ENCODE data around the gene NCBP2L. TPM values are rescaled to one million over a fixed set of nuclear protein-coding genes. Genes with fewer than 3 reads are reported as not detected.

Gene NCBP2L
- total and polyA plus RNA-seq, 9 of the 15 experiments (the other 6 are each of a cell fraction or from before 2014, with no cell fraction given): not detected

DNA sequence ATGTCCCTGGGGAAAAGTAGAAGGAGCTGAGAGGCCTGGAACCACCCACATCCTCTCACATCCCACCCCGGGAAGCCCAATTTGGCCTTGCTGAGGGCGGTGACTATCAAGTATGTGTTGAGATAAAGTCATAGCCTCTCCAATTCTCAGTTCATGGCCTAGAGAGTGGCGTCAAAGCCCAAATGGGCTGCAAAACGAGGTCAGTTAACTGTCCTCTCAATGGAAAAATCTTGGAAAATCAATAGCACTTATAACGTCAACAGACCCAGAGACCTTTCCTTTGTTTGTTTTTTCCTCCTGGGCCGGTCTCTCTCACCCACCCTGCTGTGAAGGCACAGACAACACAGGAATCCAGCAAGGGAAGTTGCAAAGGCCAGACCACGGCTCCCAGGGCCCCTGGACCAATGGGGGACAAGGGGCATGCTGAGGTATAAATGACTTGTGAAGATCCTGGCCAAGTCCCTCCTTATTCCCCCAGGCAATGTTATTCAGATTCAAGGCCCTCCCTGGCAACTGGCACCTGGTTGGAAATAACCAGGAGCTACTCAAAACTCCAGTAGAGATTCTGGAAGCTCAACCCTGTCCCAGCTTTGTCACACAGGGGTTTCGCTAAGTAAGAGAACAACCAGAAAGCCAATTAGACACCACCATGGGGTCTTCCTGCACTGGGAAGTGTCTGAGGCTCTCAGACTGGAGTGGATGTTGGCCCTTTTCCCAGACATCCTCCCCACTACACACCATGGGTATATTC, 40.6 kb upstream of the NCBP2L start:
- ChIA-PET CTCF (ENCODE audit: low intra/inter-chr PET ratio) (no interaction called here), POLR2A (interaction anchor here (0.8 kb wide), 1 partner anchor 196 kb away, joined by 3 read pairs; no protein-coding TSS in a partner anchor)
- intact Hi-C loops (cut with micrococcal nuclease): no loop called here
- no peak overlapping the region for H3K4me3 ChIP-seq
- H3K36me3 ChIP-seq (ENCODE audit: control insufficient read depth, insufficient read depth, low read length): no peaks in the 10 kb centered on the region
- BruUV-seq (replicated peaks): no TSS peak
- no peaks in the 10 kb centered on the region for H4K20me1 ChIP-seq (replicated peaks; ENCODE audit: control insufficient read depth, insufficient read depth, low read length)
- no peaks in the 10 kb centered on the region for H3K9me1 ChIP-seq (ENCODE audit: control insufficient read depth, insufficient read depth, low read length)
- no peak for DNase-seq (ENCODE audit: extremely low read depth in 1 of 4, low spot score in 3 of 4)
- FAIRE-seq: no peak
- ATAC-seq: no peak
- in situ Hi-C loops (cut with MboI): no loop called here
- H3K79me2 ChIP-seq (ENCODE audit: control insufficient read depth, insufficient read depth, low read length): no peaks in the 10 kb centered on the region
- no peaks in the 10 kb centered on the region for H3K9me3 ChIP-seq (replicated peaks; ENCODE audit: control insufficient read depth, insufficient read depth, low read depth, low read length)
- H3K9ac ChIP-seq (ENCODE audit: insufficient read depth in 1 of 2, low read depth in 2 of 2, low read length in 2 of 2): no peak overlapping the region
- 31% methylated on average over 6 of the region's 8 CpGs for WGBS (ENCODE audit: insufficient coverage, low coverage, missing lambda C conversion rate)
- no peak overlapping the region for H3K4me2 ChIP-seq (ENCODE audit: insufficient read depth, low read length)
- no peak for TF ChIP-seq RNF2 (IDR thresholded peaks at IDR 0.05)
- TF ChIP-seq ZNF23 (CRISPR knock-in tag; IDR thresholded peaks at IDR 0.05): no peak
- TF ChIP-seq IFI16 (CRISPR knock-in tag; IDR thresholded peaks at IDR 0.05): no peak
- no peak for TF ChIP-seq SMARCB1 (IDR thresholded peaks at IDR 0.05; ENCODE audit: insufficient read length, low read depth)
- TF ChIP-seq, protein P1, sequence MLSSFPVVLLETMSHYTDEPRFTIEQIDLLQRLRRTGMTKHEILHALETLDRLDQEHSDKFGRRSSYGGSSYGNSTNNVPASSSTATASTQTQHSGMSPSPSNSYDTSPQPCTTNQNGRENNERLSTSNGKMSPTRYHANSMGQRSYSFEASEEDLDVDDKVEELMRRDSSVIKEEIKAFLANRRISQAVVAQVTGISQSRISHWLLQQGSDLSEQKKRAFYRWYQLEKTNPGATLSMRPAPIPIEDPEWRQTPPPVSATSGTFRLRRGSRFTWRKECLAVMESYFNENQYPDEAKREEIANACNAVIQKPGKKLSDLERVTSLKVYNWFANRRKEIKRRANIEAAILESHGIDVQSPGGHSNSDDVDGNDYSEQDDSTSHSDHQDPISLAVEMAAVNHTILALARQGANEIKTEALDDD (IDR thresholded peaks at IDR 0.05): no peak
- no peak for TF ChIP-seq AFF4 (CRISPR knock-in tag; IDR thresholded peaks at IDR 0.05)
- no peak for TF ChIP-seq ZNF589 (CRISPR knock-in tag; IDR thresholded peaks at IDR 0.05; ENCODE audit: low read depth)
- TF ChIP-seq ZNF785 (CRISPR knock-in tag; IDR thresholded peaks at IDR 0.05): no peak
- peaks cover 12 to 14% of the 10 kb centered on the region in 2 experiments; a peak in 3 of 5 replicates for H3K4me1 ChIP-seq (replicated peaks in 1 of 2; ENCODE audit: control insufficient read depth in 2 of 2, insufficient read depth in 2 of 2, low read length in 2 of 2)
- no peak overlapping the region for H2AFZ ChIP-seq (ENCODE audit: low read depth, low read length)
- 0 out of 5 replicates have a peak, but pooled peaks cover 0 to 11% of the 10 kb centered on the region in 2 experiments for H3K27me3 ChIP-seq (ENCODE audit: control insufficient read depth in 2 of 2, insufficient read depth in 2 of 2, low read length in 2 of 2)
- H3K27ac ChIP-seq (ENCODE audit: extremely low read depth, low read depth, low read length): no peak overlapping the region
